Hepatocyte (in vitro differentiated cells): ENCODE data around the gene SPAG6.
"Not testable (repeated sequence)": the region's sequence is repeated elsewhere in the genome, so short reads cannot be mapped to it uniquely, and the experiment has no call there.

Experiments used
- EZH2 ChIP-seq: fragments of 200-600 bp; sonication (generic); IDR thresholded peaks from 2 replicates; pipeline ENCODE4 v1.6.1; 2016; ENCODE audit warnings: antibody characterized with exemption, mild to moderate bottlenecking, borderline replicate concordance
- EZH2phosphoT487 ChIP-seq: fragments of 200-600 bp; sonication (generic); IDR thresholded peaks from one replicate; pipeline ENCODE4 v1.6.1; 2018; ENCODE audit warnings: antibody characterized with exemption, mild to moderate bottlenecking, low read depth, moderate library complexity; ENCODE audit not compliant: unreplicated experiment, severe bottlenecking
- TF ChIP-seq, protein P1 (sequence below): fragments of 200-600 bp; sonication (generic); IDR thresholded peaks from 2 replicates; pipeline ENCODE4 v1.5.1; 2016; ENCODE audit warnings: antibody characterized with exemption, mild to moderate bottlenecking; ENCODE audit not compliant: poor library complexity

- not testable (repeated sequence) for TF ChIP-seq EZH2, EZH2phosphoT487
- TF ChIP-seq, protein P1, sequence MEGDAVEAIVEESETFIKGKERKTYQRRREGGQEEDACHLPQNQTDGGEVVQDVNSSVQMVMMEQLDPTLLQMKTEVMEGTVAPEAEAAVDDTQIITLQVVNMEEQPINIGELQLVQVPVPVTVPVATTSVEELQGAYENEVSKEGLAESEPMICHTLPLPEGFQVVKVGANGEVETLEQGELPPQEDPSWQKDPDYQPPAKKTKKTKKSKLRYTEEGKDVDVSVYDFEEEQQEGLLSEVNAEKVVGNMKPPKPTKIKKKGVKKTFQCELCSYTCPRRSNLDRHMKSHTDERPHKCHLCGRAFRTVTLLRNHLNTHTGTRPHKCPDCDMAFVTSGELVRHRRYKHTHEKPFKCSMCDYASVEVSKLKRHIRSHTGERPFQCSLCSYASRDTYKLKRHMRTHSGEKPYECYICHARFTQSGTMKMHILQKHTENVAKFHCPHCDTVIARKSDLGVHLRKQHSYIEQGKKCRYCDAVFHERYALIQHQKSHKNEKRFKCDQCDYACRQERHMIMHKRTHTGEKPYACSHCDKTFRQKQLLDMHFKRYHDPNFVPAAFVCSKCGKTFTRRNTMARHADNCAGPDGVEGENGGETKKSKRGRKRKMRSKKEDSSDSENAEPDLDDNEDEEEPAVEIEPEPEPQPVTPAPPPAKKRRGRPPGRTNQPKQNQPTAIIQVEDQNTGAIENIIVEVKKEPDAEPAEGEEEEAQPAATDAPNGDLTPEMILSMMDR = not testable (repeated sequence)
Observed at GRCh38 chr10:22310012-22310411, 35.3 kb upstream of the SPAG6 start.
